HepG2 (cell line): ENCODE data around the gene UPF3B. TPM values are rescaled to one million over a fixed set of nuclear protein-coding genes. Genes with fewer than 3 reads are reported as not detected.
A peak's percentile ranks its signal among the peaks of the same experiment; 100 is the strongest.

ENCODE experiments used
- DPF2 ChIP-seq: sonication (generic); formaldehyde crosslinking; IDR thresholded peaks from 2 replicates; pipeline ENCODE4 v1.4.0; 2020; ENCODE audit warnings: mild to moderate bottlenecking, low read depth, missing genetic modification reagents, borderline replicate concordance
- FOXO1 ChIP-seq: sonication (generic); formaldehyde crosslinking; IDR thresholded peaks from 2 replicates; pipeline ENCODE4 v1.4.0; 2020; ENCODE audit warnings: missing genetic modification reagents
- FOXP1 ChIP-seq, 2 experiments: fragments of 450-650 bp in 1 of 2; IDR thresholded peaks; 2 replicates each; pipeline ENCODE4 v1.6.1; 2017 to 2018; ENCODE audit warnings: antibody characterized with exemption in 1 of 2
- GTF3A ChIP-seq: sonication (generic); formaldehyde crosslinking; conservative IDR thresholded peaks from 2 replicates; pipeline ENCODE4 v1.4.0; 2020; ENCODE audit warnings: mild to moderate bottlenecking, missing genetic modification reagents
- JUN ChIP-seq: sonication (generic); formaldehyde crosslinking; IDR thresholded peaks from 2 replicates; pipeline ENCODE4 v1.4.0; 2020; ENCODE audit warnings: mild to moderate bottlenecking, missing genetic modification reagents
- MIER3 ChIP-seq: IDR thresholded peaks from 2 replicates; pipeline ENCODE4 v1.6.1; 2016; ENCODE audit warnings: missing compliant biosample characterization, borderline replicate concordance
- NCOA1 ChIP-seq: sonication (generic); formaldehyde crosslinking; IDR thresholded peaks from 2 replicates; pipeline ENCODE4 v1.9.0; 2021; ENCODE audit warnings: missing genetic modification reagents
- PLRG1 ChIP-seq: fragments of 450-650 bp; conservative IDR thresholded peaks from 2 replicates; pipeline ENCODE4 v1.6.1; 2016
- RFXAP ChIP-seq: sonication (generic); formaldehyde crosslinking; IDR thresholded peaks from 2 replicates; pipeline ENCODE4 v1.4.0; 2020; ENCODE audit warnings: missing genetic modification reagents, borderline replicate concordance
- STAG1 ChIP-seq: sonication (generic); formaldehyde crosslinking; IDR thresholded peaks from 2 replicates; pipeline ENCODE4 v1.4.0; 2020; ENCODE audit warnings: missing genetic modification reagents
- U2AF1 ChIP-seq: fragments of 200-400 bp; formaldehyde crosslinking; optimal IDR thresholded peaks from 2 replicates; pipeline ENCODE3; 2017; ENCODE audit warnings: mild to moderate bottlenecking, low read depth, low read length
- ZFAT ChIP-seq: sonication (generic); formaldehyde crosslinking; conservative IDR thresholded peaks from 2 replicates; pipeline ENCODE4 v1.8.1; 2023; ENCODE audit warnings: missing genetic modification reagents, inconsistent platforms
- ZMAT3 ChIP-seq: sonication (generic); formaldehyde crosslinking; conservative IDR thresholded peaks from 2 replicates; pipeline ENCODE4 v1.7.0; 2021; ENCODE audit warnings: missing genetic modification reagents
- ZNF17 ChIP-seq: sonication (generic); formaldehyde crosslinking; IDR thresholded peaks from 2 replicates; pipeline ENCODE4 v1.5.0; 2020; ENCODE audit warnings: mild to moderate bottlenecking, missing genetic modification reagents
- ZNF431 ChIP-seq: sonication (generic); formaldehyde crosslinking; IDR thresholded peaks from 2 replicates; pipeline ENCODE4 v1.9.0; 2022; ENCODE audit warnings: missing genetic modification reagents, low read depth, mild to moderate bottlenecking, borderline replicate concordance
- ZNF501 ChIP-seq: sonication (generic); formaldehyde crosslinking; IDR thresholded peaks from 2 replicates; pipeline ENCODE4 v1.5.1; 2020; ENCODE audit warnings: mild to moderate bottlenecking, moderate library complexity, missing genetic modification reagents
- ZNF878 ChIP-seq: sonication (generic); formaldehyde crosslinking; IDR thresholded peaks from 2 replicates; pipeline ENCODE4 v1.8.1; 2023; ENCODE audit warnings: mild to moderate bottlenecking, missing genetic modification reagents, moderate library complexity
- polyA plus RNA-seq, 8 experiments: library from polyadenylated mRNA; depleted of rRNA in 3 of 8; stranded (reverse) in 7 of 8; unstranded in 1 of 8; fragments of >200 nt; fragmentation: Illumina TruSeq in 4 of 8; extraction: Trizol in 4 of 8; gene quantifications; 2 replicates each; pipeline versions ENCODE4 v1.2.1 to v1.2.3, GENCODE V29; 2011 to 2016; ENCODE audit warnings: low read depth in 4 of 8, missing spikeins in 1 of 8, mixed read lengths in 1 of 8; ENCODE audit not compliant: insufficient read depth in 1 of 8
- total RNA-seq, 5 experiments: library from RNA; depleted of rRNA; stranded (reverse); fragments of >200 nt; fragmentation: Illumina TruSeq; extraction: Trizol; gene quantifications; 2 replicates each; pipeline ENCODE4 v1.2.3, GENCODE V29; 2016; ENCODE audit warnings: low read depth in 1 of 5
- TF ChIP-seq, protein P1 (sequence below): sonication (generic); formaldehyde crosslinking; IDR thresholded peaks from 2 replicates; pipeline ENCODE4 v1.4.0; 2020; ENCODE audit warnings: missing genetic modification reagents
- TF ChIP-seq, protein P2 (sequence below): IDR thresholded peaks from 2 replicates; pipeline ENCODE4 v1.6.1; 2016; ENCODE audit warnings: missing biosample characterization, missing genetic modification reagents, low read depth
- TF ChIP-seq, protein P3 (sequence below): sonication (generic); formaldehyde crosslinking; IDR thresholded peaks from 2 replicates; pipeline ENCODE4 v1.4.0; 2020; ENCODE audit warnings: missing genetic modification reagents, borderline replicate concordance
- TF ChIP-seq, protein P4 (sequence below): IDR thresholded peaks from 2 replicates; pipeline ENCODE4 v1.6.1; 2016
- TF ChIP-seq, protein P5 (sequence below): sonication (generic); formaldehyde crosslinking; IDR thresholded peaks from 2 replicates; pipeline ENCODE4 v1.8.1; 2023; ENCODE audit warnings: missing genetic modification reagents, mild to moderate bottlenecking, borderline replicate concordance

UPF3B gene
- total and polyA plus RNA-seq, 2 of the 13 experiments (the other 11 are each of a cell fraction or from before 2014, with no cell fraction given), result 5.2 to 7.2 TPM

DNA sequence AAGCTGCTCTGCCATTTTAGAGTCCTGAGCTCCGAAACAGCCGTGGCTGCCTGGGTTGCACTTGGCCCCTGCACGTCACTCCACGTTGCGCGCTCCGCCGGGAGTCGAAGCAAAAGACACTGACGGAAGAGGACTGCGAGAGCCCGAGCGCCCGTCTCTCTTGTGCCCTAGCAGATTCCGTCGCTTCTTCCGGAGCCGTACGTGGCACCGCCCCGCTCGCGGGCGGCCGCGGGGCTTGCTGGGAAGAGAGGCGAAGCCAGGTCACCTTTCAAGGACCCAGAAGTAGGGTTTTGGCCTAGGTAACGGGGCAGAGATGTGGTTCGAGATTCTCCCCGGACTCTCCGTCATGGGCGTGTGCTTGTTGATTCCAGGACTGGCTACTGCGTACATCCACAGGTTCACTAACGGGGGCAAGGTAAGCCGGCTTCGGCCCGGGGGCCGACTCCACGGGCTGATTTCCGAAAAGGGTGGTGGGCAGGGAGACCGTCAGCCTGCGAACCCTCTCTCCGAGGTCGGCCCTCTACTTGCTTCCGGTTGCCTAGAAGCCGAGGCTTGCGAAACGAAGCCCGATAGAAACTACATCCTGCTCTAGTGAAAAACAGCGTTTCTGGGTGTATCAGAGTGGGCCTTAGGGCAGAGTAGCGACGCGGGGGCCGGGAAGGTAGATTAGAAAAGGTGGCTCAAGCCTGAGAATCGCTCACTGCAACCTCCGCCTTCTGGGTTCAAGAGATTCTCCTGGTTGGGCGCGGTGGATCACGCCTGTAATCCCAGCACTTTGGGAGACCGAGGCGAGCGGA, 19.0 kb upstream of the UPF3B start, which contains the start of the genes NDUFA1 and RNF113A (continued):
- TF ChIP-seq, protein P1, sequence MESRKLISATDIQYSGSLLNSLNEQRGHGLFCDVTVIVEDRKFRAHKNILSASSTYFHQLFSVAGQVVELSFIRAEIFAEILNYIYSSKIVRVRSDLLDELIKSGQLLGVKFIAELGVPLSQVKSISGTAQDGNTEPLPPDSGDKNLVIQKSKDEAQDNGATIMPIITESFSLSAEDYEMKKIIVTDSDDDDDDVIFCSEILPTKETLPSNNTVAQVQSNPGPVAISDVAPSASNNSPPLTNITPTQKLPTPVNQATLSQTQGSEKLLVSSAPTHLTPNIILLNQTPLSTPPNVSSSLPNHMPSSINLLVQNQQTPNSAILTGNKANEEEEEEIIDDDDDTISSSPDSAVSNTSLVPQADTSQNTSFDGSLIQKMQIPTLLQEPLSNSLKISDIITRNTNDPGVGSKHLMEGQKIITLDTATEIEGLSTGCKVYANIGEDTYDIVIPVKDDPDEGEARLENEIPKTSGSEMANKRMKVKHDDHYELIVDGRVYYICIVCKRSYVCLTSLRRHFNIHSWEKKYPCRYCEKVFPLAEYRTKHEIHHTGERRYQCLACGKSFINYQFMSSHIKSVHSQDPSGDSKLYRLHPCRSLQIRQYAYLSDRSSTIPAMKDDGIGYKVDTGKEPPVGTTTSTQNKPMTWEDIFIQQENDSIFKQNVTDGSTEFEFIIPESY (CRISPR knock-in tag), result no peak
- TF ChIP-seq ZNF878 (CRISPR knock-in tag), result no peak
- TF ChIP-seq MIER3 (CRISPR knock-in tag), result no peak
- TF ChIP-seq GTF3A (CRISPR knock-in tag), result no peak
- no peak for TF ChIP-seq JUN
- TF ChIP-seq FOXP1 (IDR thresholded peaks at IDR 0.05), result no peak
- no peak for TF ChIP-seq FOXP1 (CRISPR knock-in tag; IDR thresholded peaks at IDR 0.05)
- TF ChIP-seq, protein P2, sequence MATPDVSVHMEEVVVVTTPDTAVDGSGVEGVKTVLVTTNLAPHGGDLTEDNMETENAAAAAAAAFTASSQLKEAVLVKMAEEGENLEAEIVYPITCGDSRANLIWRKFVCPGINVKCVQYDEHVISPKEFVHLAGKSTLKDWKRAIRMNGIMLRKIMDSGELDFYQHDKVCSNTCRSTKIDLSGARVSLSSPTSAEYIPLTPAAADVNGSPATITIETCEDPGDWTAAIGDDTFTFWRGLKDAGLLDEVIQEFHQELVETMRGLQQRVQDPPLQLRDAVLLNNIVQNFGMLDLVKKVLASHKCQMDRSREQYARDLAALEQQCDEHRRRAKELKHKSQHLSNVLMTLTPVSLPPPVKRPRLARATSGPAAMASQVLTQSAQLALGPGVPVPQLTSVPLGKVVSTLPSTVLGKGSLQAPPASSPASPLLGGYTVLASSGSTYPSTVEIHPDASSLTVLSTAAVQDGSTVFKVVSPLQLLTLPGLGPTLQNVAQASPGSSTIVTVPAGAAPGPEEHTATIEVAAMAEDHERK, result peak; percentile 70; the same call in 1 of the 2 replicates
- TF ChIP-seq, protein P3, sequence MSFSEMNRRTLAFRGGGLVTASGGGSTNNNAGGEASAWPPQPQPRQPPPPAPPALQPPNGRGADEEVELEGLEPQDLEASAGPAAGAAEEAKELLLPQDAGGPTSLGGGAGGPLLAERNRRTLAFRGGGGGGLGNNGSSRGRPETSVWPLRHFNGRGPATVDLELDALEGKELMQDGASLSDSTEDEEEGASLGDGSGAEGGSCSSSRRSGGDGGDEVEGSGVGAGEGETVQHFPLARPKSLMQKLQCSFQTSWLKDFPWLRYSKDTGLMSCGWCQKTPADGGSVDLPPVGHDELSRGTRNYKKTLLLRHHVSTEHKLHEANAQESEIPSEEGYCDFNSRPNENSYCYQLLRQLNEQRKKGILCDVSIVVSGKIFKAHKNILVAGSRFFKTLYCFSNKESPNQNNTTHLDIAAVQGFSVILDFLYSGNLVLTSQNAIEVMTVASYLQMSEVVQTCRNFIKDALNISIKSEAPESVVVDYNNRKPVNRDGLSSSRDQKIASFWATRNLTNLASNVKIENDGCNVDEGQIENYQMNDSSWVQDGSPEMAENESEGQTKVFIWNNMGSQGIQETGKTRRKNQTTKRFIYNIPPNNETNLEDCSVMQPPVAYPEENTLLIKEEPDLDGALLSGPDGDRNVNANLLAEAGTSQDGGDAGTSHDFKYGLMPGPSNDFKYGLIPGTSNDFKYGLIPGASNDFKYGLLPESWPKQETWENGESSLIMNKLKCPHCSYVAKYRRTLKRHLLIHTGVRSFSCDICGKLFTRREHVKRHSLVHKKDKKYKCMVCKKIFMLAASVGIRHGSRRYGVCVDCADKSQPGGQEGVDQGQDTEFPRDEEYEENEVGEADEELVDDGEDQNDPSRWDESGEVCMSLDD (CRISPR knock-in tag), result 0 out of 2 replicates have a peak, but pooled peaks have one; percentile 61
- no peak for TF ChIP-seq ZNF431
- TF ChIP-seq, protein P4, sequence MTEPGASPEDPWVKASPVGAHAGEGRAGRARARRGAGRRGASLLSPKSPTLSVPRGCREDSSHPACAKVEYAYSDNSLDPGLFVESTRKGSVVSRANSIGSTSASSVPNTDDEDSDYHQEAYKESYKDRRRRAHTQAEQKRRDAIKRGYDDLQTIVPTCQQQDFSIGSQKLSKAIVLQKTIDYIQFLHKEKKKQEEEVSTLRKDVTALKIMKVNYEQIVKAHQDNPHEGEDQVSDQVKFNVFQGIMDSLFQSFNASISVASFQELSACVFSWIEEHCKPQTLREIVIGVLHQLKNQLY (CRISPR knock-in tag), result no peak
- TF ChIP-seq U2AF1, result peak; percentile 54
- TF ChIP-seq RFXAP (CRISPR knock-in tag), result peak; percentile 73; the same call in 1 of the 2 replicates
- peak; percentile 79; the same call in 1 of the 2 replicates for TF ChIP-seq ZFAT (CRISPR knock-in tag)
- no peak for TF ChIP-seq FOXO1 (CRISPR knock-in tag)
- no peak for TF ChIP-seq ZNF17
- TF ChIP-seq STAG1 (CRISPR knock-in tag), result no peak
- TF ChIP-seq ZMAT3 (CRISPR knock-in tag), result no peak
- TF ChIP-seq PLRG1, result no peak
- no peak for TF ChIP-seq NCOA1 (CRISPR knock-in tag)
- TF ChIP-seq ZNF501, result no peak
- TF ChIP-seq DPF2 (CRISPR knock-in tag), result no peak
- TF ChIP-seq, protein P5, sequence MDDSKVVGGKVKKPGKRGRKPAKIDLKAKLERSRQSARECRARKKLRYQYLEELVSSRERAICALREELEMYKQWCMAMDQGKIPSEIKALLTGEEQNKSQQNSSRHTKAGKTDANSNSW (CRISPR knock-in tag), result no peak
